ENCODE data around the gene MED1. TPM values are rescaled to one million over a fixed set of nuclear protein-coding genes. Genes with fewer than 3 reads are reported as not detected.

The MED1 gene
- total and polyA plus RNA-seq, 9 of the 15 experiments (the other 6 are each of a cell fraction or from before 2014, with no cell fraction given) = 14.0 to 59.8 (median 46.7) TPM

DNA sequence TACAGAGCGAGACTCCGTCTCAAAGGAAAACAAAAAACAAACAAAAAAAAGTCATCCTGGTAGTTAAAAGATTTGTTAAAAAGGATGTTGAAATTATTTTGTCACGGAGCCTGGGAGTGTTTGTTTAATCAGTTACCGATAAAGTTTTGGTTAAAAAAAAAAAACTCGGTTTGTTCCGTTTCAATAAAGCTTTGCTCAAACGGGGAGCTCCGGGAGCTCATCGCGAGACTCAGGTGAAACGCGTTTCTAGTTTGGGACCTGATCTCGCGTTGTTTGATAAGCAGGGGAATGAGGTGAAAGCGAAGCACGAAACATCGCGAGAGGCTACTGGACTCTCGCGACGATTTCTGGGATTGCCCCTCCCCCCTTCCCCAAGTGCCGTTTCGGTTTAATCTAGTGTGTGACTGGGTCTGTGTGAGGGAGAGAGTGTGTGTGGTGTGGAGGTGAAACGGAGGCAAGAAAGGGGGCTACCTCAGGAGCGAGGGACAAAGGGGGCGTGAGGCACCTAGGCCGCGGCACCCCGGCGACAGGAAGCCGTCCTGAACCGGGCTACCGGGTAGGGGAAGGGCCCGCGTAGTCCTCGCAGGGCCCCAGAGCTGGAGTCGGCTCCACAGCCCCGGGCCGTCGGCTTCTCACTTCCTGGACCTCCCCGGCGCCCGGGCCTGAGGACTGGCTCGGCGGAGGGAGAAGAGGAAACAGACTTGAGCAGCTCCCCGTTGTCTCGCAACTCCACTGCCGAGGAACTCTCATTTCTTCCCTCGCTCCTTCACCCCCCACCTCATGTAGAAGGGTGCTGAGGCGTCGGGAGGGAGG, 10.3 kb upstream of the MED1 start, which contains the start of gene CDK12 (continued):
- TF ChIP-seq, protein P1, sequence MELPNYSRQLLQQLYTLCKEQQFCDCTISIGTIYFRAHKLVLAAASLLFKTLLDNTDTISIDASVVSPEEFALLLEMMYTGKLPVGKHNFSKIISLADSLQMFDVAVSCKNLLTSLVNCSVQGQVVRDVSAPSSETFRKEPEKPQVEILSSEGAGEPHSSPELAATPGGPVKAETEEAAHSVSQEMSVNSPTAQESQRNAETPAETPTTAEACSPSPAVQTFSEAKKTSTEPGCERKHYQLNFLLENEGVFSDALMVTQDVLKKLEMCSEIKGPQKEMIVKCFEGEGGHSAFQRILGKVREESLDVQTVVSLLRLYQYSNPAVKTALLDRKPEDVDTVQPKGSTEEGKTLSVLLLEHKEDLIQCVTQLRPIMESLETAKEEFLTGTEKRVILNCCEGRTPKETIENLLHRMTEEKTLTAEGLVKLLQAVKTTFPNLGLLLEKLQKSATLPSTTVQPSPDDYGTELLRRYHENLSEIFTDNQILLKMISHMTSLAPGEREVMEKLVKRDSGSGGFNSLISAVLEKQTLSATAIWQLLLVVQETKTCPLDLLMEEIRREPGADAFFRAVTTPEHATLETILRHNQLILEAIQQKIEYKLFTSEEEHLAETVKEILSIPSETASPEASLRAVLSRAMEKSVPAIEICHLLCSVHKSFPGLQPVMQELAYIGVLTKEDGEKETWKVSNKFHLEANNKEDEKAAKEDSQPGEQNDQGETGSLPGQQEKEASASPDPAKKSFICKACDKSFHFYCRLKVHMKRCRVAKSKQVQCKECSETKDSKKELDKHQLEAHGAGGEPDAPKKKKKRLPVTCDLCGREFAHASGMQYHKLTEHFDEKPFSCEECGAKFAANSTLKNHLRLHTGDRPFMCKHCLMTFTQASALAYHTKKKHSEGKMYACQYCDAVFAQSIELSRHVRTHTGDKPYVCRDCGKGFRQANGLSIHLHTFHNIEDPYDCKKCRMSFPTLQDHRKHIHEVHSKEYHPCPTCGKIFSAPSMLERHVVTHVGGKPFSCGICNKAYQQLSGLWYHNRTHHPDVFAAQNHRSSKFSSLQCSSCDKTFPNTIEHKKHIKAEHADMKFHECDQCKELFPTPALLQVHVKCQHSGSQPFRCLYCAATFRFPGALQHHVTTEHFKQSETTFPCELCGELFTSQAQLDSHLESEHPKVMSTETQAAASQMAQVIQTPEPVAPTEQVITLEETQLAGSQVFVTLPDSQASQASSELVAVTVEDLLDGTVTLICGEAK (IDR thresholded peaks at IDR 0.05) = peak; percentile 100
- TF ChIP-seq, protein P1 (CRISPR knock-in tag; IDR thresholded peaks at IDR 0.05) = peak; percentile 99
- TF ChIP-seq RCOR1 (IDR thresholded peaks at IDR 0.05; ENCODE audit: borderline replicate concordance in 1 of 2, low read depth in 2 of 2, low read length in 2 of 2) (no peak), BRF1 (IDR thresholded peaks at IDR 0.05; ENCODE audit: borderline replicate concordance, extremely low read depth, insufficient read length) (no peak), CEBPB (tag; IDR thresholded peaks at IDR 0.05) (peak; percentile 64), BRD4 (IDR thresholded peaks at IDR 0.05) (peak; percentile 80), YBX1 (IDR thresholded peaks at IDR 0.05) (no peak), HDGF (IDR thresholded peaks at IDR 0.05) (no peak), MTF1 (CRISPR knock-in tag; IDR thresholded peaks at IDR 0.05; ENCODE audit: borderline replicate concordance) (no peak), ZBTB7A (IDR thresholded peaks at IDR 0.05; ENCODE audit: borderline replicate concordance, control insufficient read depth, low read depth, low read length) (no peak; the same call in 1 of the 2 replicates), ZNF699 (CRISPR knock-in tag; IDR thresholded peaks at IDR 0.05; ENCODE audit: insufficient replicate concordance) (no peak), POLR3G (IDR thresholded peaks at IDR 0.05; ENCODE audit: extremely low read depth, insufficient read length, insufficient replicate concordance) (no peak), POLR2B (IDR thresholded peaks at IDR 0.05; ENCODE audit: low read depth, partially characterized antibody) (peak; percentile 99), HMGXB4 (CRISPR knock-in tag; IDR thresholded peaks at IDR 0.05) (peak; percentile 33; the same call in 1 of the 2 replicates)
- TF ChIP-seq, protein P2, sequence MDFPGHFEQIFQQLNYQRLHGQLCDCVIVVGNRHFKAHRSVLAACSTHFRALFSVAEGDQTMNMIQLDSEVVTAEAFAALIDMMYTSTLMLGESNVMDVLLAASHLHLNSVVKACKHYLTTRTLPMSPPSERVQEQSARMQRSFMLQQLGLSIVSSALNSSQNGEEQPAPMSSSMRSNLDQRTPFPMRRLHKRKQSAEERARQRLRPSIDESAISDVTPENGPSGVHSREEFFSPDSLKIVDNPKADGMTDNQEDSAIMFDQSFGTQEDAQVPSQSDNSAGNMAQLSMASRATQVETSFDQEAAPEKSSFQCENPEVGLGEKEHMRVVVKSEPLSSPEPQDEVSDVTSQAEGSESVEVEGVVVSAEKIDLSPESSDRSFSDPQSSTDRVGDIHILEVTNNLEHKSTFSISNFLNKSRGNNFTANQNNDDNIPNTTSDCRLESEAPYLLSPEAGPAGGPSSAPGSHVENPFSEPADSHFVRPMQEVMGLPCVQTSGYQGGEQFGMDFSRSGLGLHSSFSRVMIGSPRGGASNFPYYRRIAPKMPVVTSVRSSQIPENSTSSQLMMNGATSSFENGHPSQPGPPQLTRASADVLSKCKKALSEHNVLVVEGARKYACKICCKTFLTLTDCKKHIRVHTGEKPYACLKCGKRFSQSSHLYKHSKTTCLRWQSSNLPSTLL (IDR thresholded peaks at IDR 0.05) = no peak

Data from K562 (cell line).